GM15510 (cell line): ENCODE measurements around the gene GTPBP3.
A peak's percentile ranks its signal among the peaks of the same experiment; 100 is the strongest.

ENCODE experiments used
- POLR2A ChIP-seq: IDR thresholded peaks from 3 replicates; pipeline ENCODE4 v1.6.1; 2011; ENCODE audit warnings: borderline replicate concordance; ENCODE audit not compliant: insufficient read length; ENCODE audit errors: extremely low read depth

The GTPBP3 gene, protein sequence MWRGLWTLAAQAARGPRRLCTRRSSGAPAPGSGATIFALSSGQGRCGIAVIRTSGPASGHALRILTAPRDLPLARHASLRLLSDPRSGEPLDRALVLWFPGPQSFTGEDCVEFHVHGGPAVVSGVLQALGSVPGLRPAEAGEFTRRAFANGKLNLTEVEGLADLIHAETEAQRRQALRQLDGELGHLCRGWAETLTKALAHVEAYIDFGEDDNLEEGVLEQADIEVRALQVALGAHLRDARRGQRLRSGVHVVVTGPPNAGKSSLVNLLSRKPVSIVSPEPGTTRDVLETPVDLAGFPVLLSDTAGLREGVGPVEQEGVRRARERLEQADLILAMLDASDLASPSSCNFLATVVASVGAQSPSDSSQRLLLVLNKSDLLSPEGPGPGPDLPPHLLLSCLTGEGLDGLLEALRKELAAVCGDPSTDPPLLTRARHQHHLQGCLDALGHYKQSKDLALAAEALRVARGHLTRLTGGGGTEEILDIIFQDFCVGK

DNA sequence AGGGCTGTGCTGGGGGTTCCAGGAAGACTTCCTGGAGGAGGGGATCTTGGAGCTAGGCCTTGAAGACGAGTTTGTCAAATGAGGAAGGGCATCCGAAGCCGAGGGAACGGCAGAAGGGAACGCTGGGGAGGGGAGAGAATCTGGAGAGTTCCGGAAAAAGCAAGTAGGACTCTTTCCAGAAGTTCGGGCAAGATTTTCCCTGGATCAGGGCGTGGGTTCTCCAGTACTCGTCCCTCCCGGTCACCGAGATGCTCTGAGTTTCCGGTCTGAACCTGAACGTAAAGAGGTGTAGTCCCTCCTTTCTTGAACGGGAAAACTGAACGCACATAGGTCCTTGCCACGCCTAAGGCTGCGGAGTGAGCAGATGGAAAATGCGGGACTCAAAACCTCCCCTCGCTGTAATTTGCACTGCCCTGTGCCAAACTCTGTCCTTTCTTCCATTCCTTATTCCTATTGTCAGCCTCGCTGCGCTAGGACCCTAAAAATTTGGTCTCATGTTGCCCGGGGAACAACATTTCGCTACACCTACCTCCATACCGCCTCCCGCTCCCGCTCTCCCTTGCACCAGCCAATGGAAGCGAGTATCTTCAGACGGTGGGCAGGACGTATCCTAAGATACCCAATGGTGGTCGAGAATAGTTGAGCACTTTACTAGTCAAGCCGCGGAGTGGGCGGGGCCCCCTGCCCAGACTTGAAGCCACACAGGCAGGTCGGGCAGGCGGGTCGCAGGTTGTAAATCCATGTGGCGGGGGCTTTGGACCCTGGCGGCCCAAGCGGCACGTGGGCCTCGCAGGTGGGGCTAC, at the start of gene GTPBP3:
TSS of gene GTPBP3 (plus strand) at position 682 of the 803 bp plus-strand sequence. CDS start at position 741, 59 bp downstream.
- peak; percentile 80 for TF ChIP-seq POLR2A

DNA sequence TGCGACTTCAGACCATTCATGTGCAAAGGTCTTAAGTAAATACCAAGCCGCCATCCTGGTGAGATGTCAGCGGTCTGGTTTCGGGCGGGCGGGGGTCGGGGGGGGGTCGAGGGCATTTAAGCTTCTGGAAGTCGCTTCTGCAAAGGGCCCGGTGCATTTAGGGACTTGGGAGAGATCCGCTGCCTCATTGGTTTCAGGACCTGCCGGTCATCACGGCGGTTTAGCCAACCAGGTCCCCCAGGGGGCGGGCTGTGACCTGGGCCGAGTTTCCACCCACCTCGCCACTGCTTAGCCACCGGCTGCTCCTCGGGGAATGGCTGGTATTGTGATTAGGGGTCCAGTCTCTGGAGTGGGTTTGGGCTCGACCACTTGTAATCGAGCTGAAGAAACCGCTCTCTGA, 47.9 kb upstream of the GTPBP3 start:
- no peak for TF ChIP-seq POLR2A

DNA sequence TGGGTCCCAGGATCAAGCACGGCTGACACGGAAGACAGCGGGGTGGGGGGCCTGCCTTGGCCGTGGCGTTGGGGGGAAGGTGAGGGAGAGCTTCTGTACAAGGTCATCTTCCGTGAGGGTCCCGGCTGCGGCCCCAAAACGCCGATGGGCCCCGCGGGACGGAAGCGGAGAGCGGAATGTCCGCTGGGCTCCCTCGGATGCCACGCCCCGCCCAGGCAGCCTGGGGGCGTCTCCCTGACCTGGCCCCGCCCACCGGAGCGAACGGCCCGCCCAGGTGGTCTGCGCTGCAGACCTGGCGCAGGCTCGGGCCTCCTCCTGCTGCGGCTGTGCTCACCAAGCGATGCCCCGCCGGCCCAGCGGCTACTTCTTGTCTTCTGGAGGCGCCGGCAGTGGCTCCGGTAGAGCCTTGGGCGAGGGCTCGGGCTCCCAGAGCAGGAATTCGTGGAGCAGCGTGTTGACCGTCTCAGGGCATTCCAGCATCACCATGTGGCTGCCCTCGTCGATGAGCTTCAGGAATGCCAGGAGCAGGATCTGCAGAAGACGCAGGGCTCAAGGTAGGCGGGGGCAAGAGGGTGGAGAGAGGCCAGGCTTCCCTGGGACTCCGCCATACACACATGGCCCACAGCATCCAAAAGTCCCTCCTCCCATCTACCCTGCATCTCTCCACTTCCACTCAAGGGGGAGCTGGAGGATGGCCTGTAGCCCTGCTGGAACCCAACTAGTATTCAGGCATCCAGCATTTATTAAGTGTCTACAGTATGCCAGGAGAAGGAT, 44.9 kb upstream of the GTPBP3 start:
- TF ChIP-seq POLR2A, result peak; percentile 64

DNA sequence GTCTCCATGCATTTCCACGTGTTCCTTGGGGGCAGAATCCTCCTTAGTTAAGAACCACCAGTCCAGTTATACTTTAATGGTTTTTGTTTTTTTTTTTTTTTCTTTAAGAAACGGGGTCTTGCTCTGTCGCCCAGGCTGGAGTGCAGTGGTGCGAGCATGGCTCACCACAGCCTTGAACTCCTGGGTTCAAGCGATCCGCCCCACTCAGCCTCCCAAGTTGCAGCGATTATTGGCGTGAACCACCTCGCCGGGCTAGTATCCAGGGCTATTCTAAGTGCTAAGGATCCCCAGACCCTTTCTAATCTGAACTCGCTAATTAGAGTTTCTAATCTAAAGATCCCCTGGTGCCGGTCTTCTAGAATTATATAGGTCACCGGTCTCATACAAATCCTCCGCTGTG, 43.7 kb upstream of the GTPBP3 start:
- TF ChIP-seq POLR2A, result no peak

GRCh38 chr19:17294051-17294891, 43.1 kb upstream of the GTPBP3 start:
- TF ChIP-seq POLR2A, result no peak

- no peak for TF ChIP-seq POLR2A
Measured at GRCh38 chr19:17296273-17296672, 41.1 kb upstream of the GTPBP3 start.

DNA sequence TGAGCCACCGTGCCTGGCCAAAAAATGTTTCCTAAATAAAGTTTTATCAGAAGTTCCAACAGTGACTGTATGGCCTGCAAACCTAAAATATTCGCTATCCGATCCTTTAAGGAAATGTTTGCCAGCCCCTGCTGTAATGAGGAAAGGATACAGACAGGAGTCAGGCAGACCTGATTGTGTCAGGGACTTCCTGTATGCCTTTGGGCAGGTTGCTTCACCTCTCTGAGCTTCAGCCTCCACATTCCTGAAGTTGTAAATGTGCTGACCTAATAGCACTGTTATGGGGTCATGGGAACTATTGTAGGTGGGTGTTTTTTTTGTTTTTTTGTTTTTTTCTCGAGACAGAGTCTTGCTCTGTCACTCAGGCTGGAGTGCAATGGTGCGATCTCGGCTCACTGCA, 40.4 kb upstream of the GTPBP3 start:
- no peak for TF ChIP-seq POLR2A

- TF ChIP-seq POLR2A, result no peak
Measured at GRCh38 chr19:17300992-17301619, 36.2 kb upstream of the GTPBP3 start.

GRCh38 chr19:17302391-17303166, 34.8 kb upstream of the GTPBP3 start:
- no peak for TF ChIP-seq POLR2A

GRCh38 chr19:17303167-17303939, 34.0 kb upstream of the GTPBP3 start, which contains the start of gene ABHD8:
ABHD8 (minus strand) TSS chr19:17303425; CDS start chr19:17301616, 1,809 bp downstream.
- peak; percentile 52 for TF ChIP-seq POLR2A

DNA sequence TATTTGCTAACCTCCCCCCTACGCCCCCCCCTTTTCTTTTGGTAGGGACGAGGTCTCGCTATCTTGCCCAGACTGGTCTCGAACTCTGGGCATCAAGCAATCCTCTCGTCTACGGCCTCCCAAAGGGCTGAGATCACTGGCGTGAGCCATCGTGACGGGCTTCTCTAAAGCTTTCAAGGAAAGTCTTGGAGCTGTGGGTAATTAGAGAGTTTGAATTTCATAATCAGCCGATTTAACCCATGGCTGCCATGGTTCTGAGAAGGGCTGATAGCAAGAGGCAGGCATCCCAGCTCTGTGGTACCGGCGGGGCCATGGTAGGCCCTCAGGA, 33.4 kb upstream of the GTPBP3 start:
- no peak for TF ChIP-seq POLR2A
